Memory B cell (primary cell): ENCODE measurements around the gene PTPRE.

Experiments used
- ATAC-seq: fragments of 150-1000 bp; cut with Tn5 transposase; 2 replicates; pipeline ENCODE4 v1.10.0; 2021; ENCODE audit warnings: low read depth, mild to moderate bottlenecking, moderate library complexity
- DNase-seq, 2 donors: peaks; one replicate each; pipeline ENCODE4 v3.0.0; 2022; ENCODE audit warnings: low spot score in 2 of 2
- H3K27ac Mint-ChIP-seq: one replicate; pipeline ENCODE4 v1.8.0; 2022; ENCODE audit warnings: mild to moderate bottlenecking, moderate library complexity, mixed read lengths
- H3K27me3 Mint-ChIP-seq: one replicate; pipeline ENCODE4 v1.8.0; 2022; ENCODE audit warnings: mixed read lengths
- H3K36me3 Mint-ChIP-seq: one replicate; pipeline ENCODE4 v1.8.0; 2022; ENCODE audit warnings: mild to moderate bottlenecking, mixed read lengths
- H3K4me1 Mint-ChIP-seq: one replicate; pipeline ENCODE4 v1.8.0; 2022; ENCODE audit warnings: mixed read lengths
- H3K4me3 Mint-ChIP-seq: one replicate; pipeline ENCODE4 v1.8.0; 2022; ENCODE audit warnings: mild to moderate bottlenecking, moderate library complexity, mixed read lengths
- H3K9me3 Mint-ChIP-seq: one replicate; pipeline ENCODE4 v1.8.0; 2022; ENCODE audit warnings: mixed read lengths

The PTPRE gene

GRCh38 chr10:127921075-127921752, 14.3 kb downstream of the PTPRE start:
- DNase-seq (no peak), ATAC-seq (no peak)
- peaks cover 2% of the 10 kb centered on the region for H3K9me3 Mint-ChIP-seq
- peaks cover 3% of the 10 kb centered on the region for H3K27me3 Mint-ChIP-seq
- no peaks in the 10 kb centered on the region for H3K36me3 Mint-ChIP-seq
- no peak overlapping the region for H3K27ac Mint-ChIP-seq
- no peak overlapping the region for H3K4me3 Mint-ChIP-seq
- H3K4me1 Mint-ChIP-seq, result peaks cover 5% of the 10 kb centered on the region

DNA sequence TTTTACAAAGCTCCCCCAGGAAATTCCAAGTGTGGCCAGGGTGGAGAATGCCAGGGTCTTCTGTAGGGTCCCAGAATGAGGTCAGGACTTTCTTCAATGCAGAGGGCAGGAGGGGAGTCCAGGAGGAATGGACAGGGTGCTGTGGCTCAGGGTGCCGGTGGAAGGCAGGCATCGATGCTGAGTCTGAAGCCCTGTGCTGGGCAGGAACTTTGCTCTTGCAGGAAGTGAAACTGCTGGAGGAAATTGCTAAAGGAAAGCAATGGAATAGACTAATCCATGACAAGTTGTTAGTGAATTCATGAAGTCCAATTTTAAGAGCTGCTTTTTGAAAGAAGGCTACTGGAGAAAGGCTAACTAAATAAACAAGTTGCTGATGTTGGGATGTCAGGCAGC, 14.8 kb downstream of the PTPRE start:
- H3K4me1 Mint-ChIP-seq, result peaks cover 5% of the 10 kb centered on the region
- no peak overlapping the region for H3K27ac Mint-ChIP-seq
- H3K27me3 Mint-ChIP-seq, result peaks cover 3% of the 10 kb centered on the region
- no peak for DNase-seq
- H3K36me3 Mint-ChIP-seq, result no peaks in the 10 kb centered on the region
- no peaks in the 10 kb centered on the region for H3K9me3 Mint-ChIP-seq
- ATAC-seq, result no peak
- no peak overlapping the region for H3K4me3 Mint-ChIP-seq

GRCh38 chr10:127922206-127922605, 15.3 kb downstream of the PTPRE start:
- Mint-ChIP-seq H3K27me3 (peaks cover 5% of the 10 kb centered on the region), H3K4me1 (peaks cover 5% of the 10 kb centered on the region), H3K36me3 (no peaks in the 10 kb centered on the region), H3K9me3 (no peaks in the 10 kb centered on the region), H3K27ac (no peak overlapping the region), H3K4me3 (no peak overlapping the region)
- ATAC-seq (no peak), DNase-seq (no peak)

DNA sequence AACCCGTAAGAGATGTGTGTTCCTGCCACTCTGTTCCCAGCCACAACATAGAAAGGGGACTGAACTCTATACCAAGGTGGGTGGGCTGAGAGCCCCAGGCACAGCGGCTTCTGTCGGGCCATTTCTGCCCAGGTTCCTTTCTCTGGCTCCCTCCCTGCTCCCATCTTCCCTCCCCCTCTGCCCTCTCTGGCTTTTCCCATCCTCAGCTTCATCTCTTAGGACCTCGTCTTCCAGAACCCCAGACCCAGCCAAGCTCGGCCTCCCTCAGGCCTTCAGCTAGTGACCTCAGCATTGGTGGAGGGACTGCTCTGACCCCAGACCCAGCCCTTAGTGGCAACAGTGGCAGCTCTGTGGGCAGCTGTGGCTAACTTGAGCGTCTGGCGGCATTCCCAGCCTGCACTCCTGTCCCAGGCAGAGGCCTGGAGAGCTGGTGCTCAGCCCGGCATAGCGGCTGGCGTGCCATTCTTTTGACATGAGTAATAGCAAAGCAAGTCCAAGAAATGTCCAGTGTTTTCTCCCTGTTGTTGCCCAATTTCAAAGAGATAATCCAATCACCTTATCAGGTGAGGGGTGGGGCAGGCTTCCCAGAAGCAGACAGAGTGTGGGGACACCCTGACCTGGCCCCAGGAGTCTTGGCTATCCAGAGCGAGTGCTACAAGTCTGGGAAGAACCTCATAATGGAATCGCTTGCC, 15.9 kb downstream of the PTPRE start:
- DNase-seq (no peak), ATAC-seq (no peak)
- H3K36me3 Mint-ChIP-seq, result no peaks in the 10 kb centered on the region
- H3K9me3 Mint-ChIP-seq, result no peaks in the 10 kb centered on the region
- no peak overlapping the region for H3K27ac Mint-ChIP-seq
- H3K27me3 Mint-ChIP-seq, result peaks cover 5% of the 10 kb centered on the region
- H3K4me3 Mint-ChIP-seq, result no peak overlapping the region
- H3K4me1 Mint-ChIP-seq, result peaks cover 5% of the 10 kb centered on the region

- peaks cover 5% of the 10 kb centered on the region for H3K4me1 Mint-ChIP-seq
- ATAC-seq (no peak), DNase-seq (no peak)
- no peak overlapping the region for H3K27ac Mint-ChIP-seq
- peaks cover 5% of the 10 kb centered on the region for H3K27me3 Mint-ChIP-seq
- no peaks in the 10 kb centered on the region for H3K36me3 Mint-ChIP-seq
- no peaks in the 10 kb centered on the region for H3K9me3 Mint-ChIP-seq
- H3K4me3 Mint-ChIP-seq, result no peak overlapping the region
Observed at GRCh38 chr10:127923646-127924045, 16.7 kb downstream of the PTPRE start.

GRCh38 chr10:127925471-127926207, 18.7 kb downstream of the PTPRE start:
- DNase-seq, result no peak
- Mint-ChIP-seq H3K4me3 (no peak overlapping the region), H3K27me3 (peaks cover 5% of the 10 kb centered on the region), H3K4me1 (no peaks in the 10 kb centered on the region), H3K9me3 (no peaks in the 10 kb centered on the region), H3K27ac (no peak overlapping the region), H3K36me3 (no peaks in the 10 kb centered on the region)
- no peak for ATAC-seq

- DNase-seq, result no peak
- Mint-ChIP-seq H3K27ac (no peak overlapping the region), H3K36me3 (no peaks in the 10 kb centered on the region), H3K4me3 (no peak overlapping the region), H3K27me3 (peaks cover 5% of the 10 kb centered on the region), H3K4me1 (no peaks in the 10 kb centered on the region), H3K9me3 (no peaks in the 10 kb centered on the region)
- ATAC-seq, result no peak
Observed at GRCh38 chr10:127926455-127926854, 19.6 kb downstream of the PTPRE start.

DNA sequence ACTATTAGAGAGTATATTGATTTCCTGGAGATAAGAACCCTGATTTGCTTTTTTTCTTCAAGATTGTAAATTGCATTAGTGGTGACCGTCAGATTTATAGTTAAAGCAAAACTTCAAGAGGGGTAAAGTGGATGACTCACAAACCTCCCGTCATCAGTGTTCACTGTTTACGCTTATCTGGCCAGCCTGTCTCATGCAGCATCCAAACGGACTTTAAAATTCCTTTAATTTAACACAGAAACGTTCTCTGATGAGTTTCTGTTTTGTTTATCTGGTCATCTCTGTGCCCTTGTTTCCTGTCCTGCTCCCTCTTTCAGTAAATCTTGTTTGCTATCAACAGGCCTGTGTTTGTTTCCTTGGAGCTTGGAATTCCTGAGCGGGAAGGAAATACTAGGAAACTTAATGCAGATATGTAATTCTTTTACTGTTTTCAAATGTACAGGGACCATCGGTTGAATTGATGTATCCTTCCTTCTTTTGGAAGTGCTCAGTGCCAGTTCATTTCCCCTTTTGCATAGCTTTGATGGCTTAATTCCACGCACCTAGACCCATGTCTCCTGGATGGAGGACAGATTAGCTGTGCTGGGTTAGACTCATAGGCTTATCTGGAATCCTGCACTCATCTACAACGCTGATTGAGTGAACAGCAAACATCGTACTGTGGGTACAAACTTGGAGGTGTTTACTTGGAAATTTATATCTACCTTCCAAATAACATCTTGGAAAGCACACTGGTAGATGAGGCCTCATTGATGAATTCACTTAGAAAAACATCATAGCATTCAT, 21.3 kb downstream of the PTPRE start:
- Mint-ChIP-seq H3K36me3 (no peaks in the 10 kb centered on the region), H3K4me3 (no peak overlapping the region), H3K9me3 (peaks cover 1% of the 10 kb centered on the region), H3K27me3 (peaks cover 5% of the 10 kb centered on the region), H3K4me1 (no peaks in the 10 kb centered on the region), H3K27ac (no peak overlapping the region)
- no peak for ATAC-seq
- no peak for DNase-seq

DNA sequence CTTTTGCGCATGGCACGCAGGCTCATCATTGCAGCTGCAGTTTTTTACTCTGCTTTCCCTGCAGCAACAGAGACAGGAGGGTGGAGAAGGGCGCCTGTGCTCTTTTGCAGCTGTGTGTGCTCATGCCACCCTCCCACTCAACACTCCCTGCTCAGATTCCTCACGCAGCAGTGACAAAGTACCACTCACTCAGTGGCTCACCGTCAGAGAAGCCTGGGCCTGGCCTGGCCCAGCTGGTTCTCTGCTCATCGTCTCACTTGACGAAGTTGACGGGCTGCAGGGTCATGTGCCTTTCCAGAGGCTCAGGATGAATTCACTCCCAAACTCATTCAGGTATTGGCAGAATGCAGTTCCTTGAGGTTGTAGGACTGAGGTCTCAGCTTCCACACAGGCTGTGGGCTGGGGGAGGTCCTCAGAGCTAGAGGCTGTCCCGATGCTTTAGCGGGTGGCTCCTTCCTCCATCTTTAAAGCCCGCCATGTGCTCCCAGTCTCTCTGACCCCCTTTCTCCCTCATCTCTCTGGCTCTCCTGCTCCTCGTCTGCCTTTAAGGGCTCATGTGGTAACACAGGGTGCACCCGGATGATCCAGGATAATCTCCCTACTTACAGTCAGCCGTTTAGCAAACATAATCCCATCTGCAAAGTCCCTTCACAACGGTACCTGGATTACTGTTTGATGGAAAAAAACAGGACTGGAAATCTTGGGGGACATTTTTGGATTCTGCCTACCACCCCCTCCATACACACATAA, 25.8 kb downstream of the PTPRE start:
- H3K27ac Mint-ChIP-seq, result no peak overlapping the region
- H3K9me3 Mint-ChIP-seq, result peaks cover 1% of the 10 kb centered on the region
- H3K4me1 Mint-ChIP-seq, result no peaks in the 10 kb centered on the region
- ATAC-seq (no peak), DNase-seq (no peak)
- H3K4me3 Mint-ChIP-seq, result no peak overlapping the region
- H3K27me3 Mint-ChIP-seq, result peaks cover 6% of the 10 kb centered on the region
- no peaks in the 10 kb centered on the region for H3K36me3 Mint-ChIP-seq

- Mint-ChIP-seq H3K27me3 (peaks cover 6% of the 10 kb centered on the region), H3K9me3 (peaks cover 1% of the 10 kb centered on the region), H3K27ac (no peak overlapping the region), H3K36me3 (no peaks in the 10 kb centered on the region), H3K4me3 (no peak overlapping the region), H3K4me1 (no peaks in the 10 kb centered on the region)
- no peak for ATAC-seq
- no peak for DNase-seq
Observed at GRCh38 chr10:127933271-127933670, 26.4 kb downstream of the PTPRE start.

DNA sequence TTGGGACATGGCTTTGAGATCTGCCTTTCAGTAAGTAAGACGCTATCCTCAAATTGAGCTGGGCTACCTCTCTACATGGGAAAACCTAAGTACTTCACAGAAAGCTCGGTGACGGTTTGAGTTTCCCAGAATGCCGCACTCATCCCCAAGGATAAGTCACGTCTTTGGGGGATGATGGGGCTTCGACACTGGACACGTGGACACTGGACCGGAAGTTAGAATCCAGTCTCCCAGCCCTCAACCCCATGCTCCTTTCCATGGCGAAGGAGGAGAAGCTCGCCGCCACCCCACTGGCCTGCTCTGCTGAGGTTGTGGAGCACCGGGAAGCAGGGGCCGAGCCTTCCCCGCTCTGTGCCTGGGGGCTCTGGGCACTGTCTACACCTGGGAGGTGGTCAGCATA, 27.5 kb downstream of the PTPRE start:
- Mint-ChIP-seq H3K27ac (no peak overlapping the region), H3K27me3 (peaks cover 7% of the 10 kb centered on the region), H3K4me1 (no peaks in the 10 kb centered on the region), H3K9me3 (peaks cover 1% of the 10 kb centered on the region), H3K36me3 (no peaks in the 10 kb centered on the region), H3K4me3 (no peak overlapping the region)
- no peak for ATAC-seq
- DNase-seq, result no peak

- ATAC-seq (no peak), DNase-seq (no peak)
- H3K4me3 Mint-ChIP-seq, result no peak overlapping the region
- H3K27ac Mint-ChIP-seq, result no peak overlapping the region
- no peaks in the 10 kb centered on the region for H3K4me1 Mint-ChIP-seq
- H3K36me3 Mint-ChIP-seq, result no peaks in the 10 kb centered on the region
- H3K27me3 Mint-ChIP-seq, result peaks cover 13% of the 10 kb centered on the region
- H3K9me3 Mint-ChIP-seq, result peaks cover 1% of the 10 kb centered on the region
Observed at GRCh38 chr10:127935071-127935561, 28.2 kb downstream of the PTPRE start.

DNA sequence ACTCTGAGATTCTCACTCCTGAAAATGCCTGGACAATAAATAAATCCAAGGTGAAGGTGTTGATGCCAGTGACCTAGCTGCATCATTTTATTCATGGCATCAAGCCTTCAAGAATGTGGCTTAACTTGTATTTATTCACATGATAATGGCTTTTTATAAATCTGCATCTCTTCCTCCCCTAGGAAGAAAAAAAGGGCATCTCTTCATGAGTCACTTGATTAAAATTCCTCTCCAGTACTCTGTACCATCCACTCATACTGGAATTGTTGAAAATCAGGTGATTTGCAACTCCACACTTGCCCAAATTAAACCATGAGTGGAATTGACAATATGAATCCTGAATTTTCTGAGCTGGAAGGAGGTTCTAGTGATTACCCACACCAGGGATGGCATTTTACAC, 30.2 kb downstream of the PTPRE start:
- no peak for ATAC-seq
- no peak overlapping the region for H3K4me3 Mint-ChIP-seq
- peaks cover 1% of the 10 kb centered on the region for H3K9me3 Mint-ChIP-seq
- no peaks in the 10 kb centered on the region for H3K36me3 Mint-ChIP-seq
- no peak overlapping the region for H3K27ac Mint-ChIP-seq
- no peak for DNase-seq
- peaks cover 13% of the 10 kb centered on the region for H3K27me3 Mint-ChIP-seq
- no peaks in the 10 kb centered on the region for H3K4me1 Mint-ChIP-seq
